ENCODE measurements around the gene CTNNB1. TPM values are rescaled to one million over a fixed set of nuclear protein-coding genes. Genes with fewer than 3 reads are reported as not detected.

The CTNNB1 gene
- polyA plus RNA-seq, 2 of the 4 experiments (the other 2 are of a cell fraction) = 147 to 242 TPM

- POLR2A ChIA-PET = no interaction called here
- H3K27ac ChIP-seq = no peak overlapping the region
- WGBS (ENCODE audit: missing lambda C conversion rate) = 89% methylated on average over 3 of the region's 3 CpGs
- no peak overlapping the region for H3K4me2 ChIP-seq
- CTCF ChIA-PET = interaction anchor here (0.6 kb wide), 1 partner anchor 986 kb away, joined by 4 read pairs; no protein-coding TSS in a partner anchor
- peaks cover 47% of the 10 kb centered on the region for H3K4me1 ChIP-seq
- FAIRE-seq (no peak), DNase-seq (ENCODE audit: low read depth in 1 of 2, low spot score in 1 of 2) (no peak), ATAC-seq (no peak)
- no peaks in the 10 kb centered on the region for H3K9me3 ChIP-seq
- H3K4me3 ChIP-seq = no peak overlapping the region
- no peak for TF ChIP-seq BCL3 (IDR thresholded peaks at IDR 0.05)
- no peak for TF ChIP-seq HOXB5 (CRISPR knock-in tag; IDR thresholded peaks at IDR 0.05)
- TF ChIP-seq ZSCAN20 (CRISPR knock-in tag; IDR thresholded peaks at IDR 0.05) = no peak
- TF ChIP-seq NPAS2 (CRISPR knock-in tag; IDR thresholded peaks at IDR 0.05; ENCODE audit: borderline replicate concordance) = no peak
- TF ChIP-seq HOXA7 (CRISPR knock-in tag; IDR thresholded peaks at IDR 0.05) = no peak
- no peak for TF ChIP-seq BHLHE40 (IDR thresholded peaks at IDR 0.05; ENCODE audit: low read depth, low read length)
- no peak for TF ChIP-seq CBX8 (IDR thresholded peaks at IDR 0.05)
- TF ChIP-seq, protein P1, sequence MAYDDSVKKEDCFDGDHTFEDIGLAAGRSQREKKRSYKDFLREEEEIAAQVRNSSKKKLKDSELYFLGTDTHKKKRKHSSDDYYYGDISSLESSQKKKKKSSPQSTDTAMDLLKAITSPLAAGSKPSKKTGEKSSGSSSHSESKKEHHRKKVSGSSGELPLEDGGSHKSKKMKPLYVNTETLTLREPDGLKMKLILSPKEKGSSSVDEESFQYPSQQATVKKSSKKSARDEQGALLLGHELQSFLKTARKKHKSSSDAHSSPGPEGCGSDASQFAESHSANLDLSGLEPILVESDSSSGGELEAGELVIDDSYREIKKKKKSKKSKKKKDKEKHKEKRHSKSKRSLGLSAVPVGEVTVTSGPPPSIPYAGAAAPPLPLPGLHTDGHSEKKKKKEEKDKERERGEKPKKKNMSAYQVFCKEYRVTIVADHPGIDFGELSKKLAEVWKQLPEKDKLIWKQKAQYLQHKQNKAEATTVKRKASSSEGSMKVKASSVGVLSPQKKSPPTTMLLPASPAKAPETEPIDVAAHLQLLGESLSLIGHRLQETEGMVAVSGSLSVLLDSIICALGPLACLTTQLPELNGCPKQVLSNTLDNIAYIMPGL (CRISPR knock-in tag; IDR thresholded peaks at IDR 0.05; ENCODE audit: borderline replicate concordance) = no peak
- no peak for TF ChIP-seq RARB (CRISPR knock-in tag; IDR thresholded peaks at IDR 0.05)
- TF ChIP-seq EP300 (IDR thresholded peaks at IDR 0.05) = no peak
- TF ChIP-seq PHF8 (IDR thresholded peaks at IDR 0.05; ENCODE audit: borderline replicate concordance, low read depth) = no peak
- no peak for TF ChIP-seq HES2 (IDR thresholded peaks at IDR 0.05)
- no peak for TF ChIP-seq USF2 (IDR thresholded peaks at IDR 0.05)
- no peak for TF ChIP-seq MAZ (IDR thresholded peaks at IDR 0.05; ENCODE audit: borderline replicate concordance, low read depth, low read length)
- TF ChIP-seq CHD2 (IDR thresholded peaks at IDR 0.05; ENCODE audit: low read length, partially characterized antibody) = no peak
- TF ChIP-seq ZNF302 (CRISPR knock-in tag; IDR thresholded peaks at IDR 0.05) = no peak
- no peak for TF ChIP-seq SREBF2 (IDR thresholded peaks at IDR 0.05)
- TF ChIP-seq HDAC2 (IDR thresholded peaks at IDR 0.05) = no peak
These were observed 23.2 kb downstream of the CTNNB1 start for GRCh38 chr3:41222501-41222900.

GRCh38 chr3:41223078-41223477, 23.8 kb downstream of the CTNNB1 start:
- H3K4me3 ChIP-seq = no peak overlapping the region
- POLR2A ChIA-PET = no interaction called here
- DNase-seq (ENCODE audit: low read depth in 1 of 2, low spot score in 1 of 2) = no peak
- no peak for ATAC-seq
- CTCF ChIA-PET = no interaction called here
- H3K4me2 ChIP-seq = no peak overlapping the region
- no peak for TF ChIP-seq CHD2 (IDR thresholded peaks at IDR 0.05; ENCODE audit: low read length, partially characterized antibody)
- TF ChIP-seq HOXB13 (CRISPR knock-in tag; IDR thresholded peaks at IDR 0.05; ENCODE audit: low read depth) = no peak
- no peak for TF ChIP-seq JUN (IDR thresholded peaks at IDR 0.05)
- no peak for TF ChIP-seq HOXA7 (CRISPR knock-in tag; IDR thresholded peaks at IDR 0.05)
- no peak for TF ChIP-seq MYC (IDR thresholded peaks at IDR 0.05; ENCODE audit: borderline replicate concordance, low read length)
- no peak for TF ChIP-seq HDAC2 (IDR thresholded peaks at IDR 0.05)
- TF ChIP-seq ZNF302 (CRISPR knock-in tag; IDR thresholded peaks at IDR 0.05) = no peak
- TF ChIP-seq, protein P1 (CRISPR knock-in tag; IDR thresholded peaks at IDR 0.05; ENCODE audit: borderline replicate concordance) = no peak
- no peak for TF ChIP-seq HOXB5 (CRISPR knock-in tag; IDR thresholded peaks at IDR 0.05)
- TF ChIP-seq HEYL (CRISPR knock-in tag; IDR thresholded peaks at IDR 0.05) = no peak
- TF ChIP-seq CHD4 (IDR thresholded peaks at IDR 0.05; ENCODE audit: borderline replicate concordance) = no peak
- TF ChIP-seq RARB (CRISPR knock-in tag; IDR thresholded peaks at IDR 0.05) = no peak
- TF ChIP-seq, protein P2, sequence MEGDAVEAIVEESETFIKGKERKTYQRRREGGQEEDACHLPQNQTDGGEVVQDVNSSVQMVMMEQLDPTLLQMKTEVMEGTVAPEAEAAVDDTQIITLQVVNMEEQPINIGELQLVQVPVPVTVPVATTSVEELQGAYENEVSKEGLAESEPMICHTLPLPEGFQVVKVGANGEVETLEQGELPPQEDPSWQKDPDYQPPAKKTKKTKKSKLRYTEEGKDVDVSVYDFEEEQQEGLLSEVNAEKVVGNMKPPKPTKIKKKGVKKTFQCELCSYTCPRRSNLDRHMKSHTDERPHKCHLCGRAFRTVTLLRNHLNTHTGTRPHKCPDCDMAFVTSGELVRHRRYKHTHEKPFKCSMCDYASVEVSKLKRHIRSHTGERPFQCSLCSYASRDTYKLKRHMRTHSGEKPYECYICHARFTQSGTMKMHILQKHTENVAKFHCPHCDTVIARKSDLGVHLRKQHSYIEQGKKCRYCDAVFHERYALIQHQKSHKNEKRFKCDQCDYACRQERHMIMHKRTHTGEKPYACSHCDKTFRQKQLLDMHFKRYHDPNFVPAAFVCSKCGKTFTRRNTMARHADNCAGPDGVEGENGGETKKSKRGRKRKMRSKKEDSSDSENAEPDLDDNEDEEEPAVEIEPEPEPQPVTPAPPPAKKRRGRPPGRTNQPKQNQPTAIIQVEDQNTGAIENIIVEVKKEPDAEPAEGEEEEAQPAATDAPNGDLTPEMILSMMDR (IDR thresholded peaks at IDR 0.05) = no peak
- no peak for TF ChIP-seq FOSB (CRISPR knock-in tag; IDR thresholded peaks at IDR 0.05)
- TF ChIP-seq BHLHE40 (IDR thresholded peaks at IDR 0.05; ENCODE audit: low read depth, low read length) = no peak
- TF ChIP-seq TFCP2L1 (CRISPR knock-in tag; IDR thresholded peaks at IDR 0.05) = no peak
- TF ChIP-seq MAZ (IDR thresholded peaks at IDR 0.05; ENCODE audit: borderline replicate concordance, low read depth, low read length) = no peak
- H3K9me3 ChIP-seq = no peaks in the 10 kb centered on the region
- WGBS (ENCODE audit: missing lambda C conversion rate) = 84% methylated on average over 2 of the region's 2 CpGs
- peaks cover 43% of the 10 kb centered on the region for H3K4me1 ChIP-seq
- no peak overlapping the region for H3K27ac ChIP-seq
- FAIRE-seq = no peak

All from A549 (cell line).